Vagina (tissue), 2 donors: ENCODE data around the gene SLX4IP. TPM values are rescaled to one million over a fixed set of nuclear protein-coding genes. Genes with fewer than 3 reads are reported as not detected.

ENCODE experiments used
- DNase-seq, 2 donors: peaks; one replicate each; pipeline ENCODE4 v3.0.0-alpha.2; 2017; ENCODE audit errors: extremely low spot score in 2 of 2
- H3K27ac ChIP-seq: fragments of 200-600 bp; sonication (generic); one replicate; pipeline ENCODE4 v1.5.1; 2019
- H3K27me3 ChIP-seq: fragments of 200-600 bp; sonication (generic); one replicate; pipeline ENCODE4 v1.5.1; 2019
- H3K36me3 ChIP-seq, 2 donors: fragments of 200-600 bp; sonication (generic); one replicate each; pipeline ENCODE4 v1.5.1; 2017 to 2019
- H3K4me1 ChIP-seq: fragments of 200-600 bp; sonication (generic); one replicate; pipeline ENCODE4 v1.5.1; 2019
- H3K4me3 ChIP-seq, 2 donors: fragments of 200-600 bp; sonication (generic); 1 replicate in 1 of 2; 2 replicates in 1 of 2; pipeline ENCODE4 v1.5.1; 2016 to 2019
- H3K9me3 ChIP-seq: fragments of 200-600 bp; sonication (generic); one replicate; pipeline ENCODE4 v1.5.1; 2019
- CTCF ChIP-seq, 3 experiments: fragments of 450-650 bp in 2 of 3; fragments of 200-600 bp in 1 of 3; sonication (generic) in 1 of 3; IDR thresholded peaks; one replicate each; pipeline ENCODE4 v1.5.1; 2017 to 2019; ENCODE audit warnings: antibody characterized with exemption in 3 of 3, mild to moderate bottlenecking in 2 of 3, moderate library complexity in 2 of 3
- POLR2A ChIP-seq, 2 donors: fragments of 450-650 bp; IDR thresholded peaks; one replicate each; pipeline ENCODE4 v1.6.1; 2017; ENCODE audit warnings: antibody characterized with exemption in 2 of 2, mild to moderate bottlenecking in 2 of 2, moderate library complexity in 2 of 2
- POLR2AphosphoS5 ChIP-seq, 2 donors: sonication (generic); formaldehyde crosslinking; IDR thresholded peaks; one replicate each; pipeline ENCODE4 v1.9.0; 2017; ENCODE audit warnings: antibody characterized with exemption in 2 of 2, mild to moderate bottlenecking in 2 of 2, low read depth in 1 of 2; ENCODE audit not compliant: insufficient read depth in 1 of 2
- intact Hi-C: fragments of 100-400 bp; cut with DNase I; formaldehyde crosslinking; loops from one replicate; pipeline ENCODE4 v1.15.1; 2023
- total RNA-seq: library from RNA; depleted of rRNA; stranded (reverse); fragments of >200 nt; gene quantifications from one replicate; pipeline ENCODE4 v1.2.3, GENCODE V29; 2016

Gene SLX4IP
- total RNA-seq, 1 donor from 2014 or later: 4.9 TPM

- TF ChIP-seq POLR2AphosphoS5 (IDR thresholded peaks at IDR 0.05; ENCODE audit: insufficient read depth in 1 of 2, low read depth in 1 of 2) (no peak), CTCF (IDR thresholded peaks at IDR 0.05) (no peak), POLR2A (IDR thresholded peaks at IDR 0.05) (no peak)
- H3K27me3 ChIP-seq: no peaks in the 10 kb centered on the region
- peaks cover 31% of the 10 kb centered on the region for H3K4me1 ChIP-seq
- intact Hi-C loops: no loop called here
- peaks cover 0 to 97% of the 10 kb centered on the region in 2 donors for H3K36me3 ChIP-seq
- H3K9me3 ChIP-seq: no peaks in the 10 kb centered on the region
- no peak for DNase-seq
- H3K27ac ChIP-seq: peak overlapping the region; percentile 16
- no peak overlapping the region for H3K4me3 ChIP-seq
Measured at GRCh38 chr20:10642856-10643559, 207.9 kb downstream of the SLX4IP start.

GRCh38 chr20:10643560-10643873 lies 208.4 kb downstream of the SLX4IP start:
- no peak for DNase-seq
- Histone ChIP-seq H3K36me3 (peaks cover 0 to 97% of the 10 kb centered on the region in 2 donors), H3K4me3 (no peak overlapping the region), H3K27ac (no peak overlapping the region), H3K27me3 (no peaks in the 10 kb centered on the region), H3K9me3 (no peaks in the 10 kb centered on the region), H3K4me1 (peaks cover 27% of the 10 kb centered on the region)
- intact Hi-C loops: no loop called here
- TF ChIP-seq POLR2AphosphoS5 (IDR thresholded peaks at IDR 0.05; ENCODE audit: insufficient read depth in 1 of 2, low read depth in 1 of 2): no peak
- TF ChIP-seq CTCF (IDR thresholded peaks at IDR 0.05): no peak
- no peak for TF ChIP-seq POLR2A (IDR thresholded peaks at IDR 0.05)

- no peak for DNase-seq
- H3K36me3 ChIP-seq: peaks cover 0 to 99% of the 10 kb centered on the region in 2 donors
- TF ChIP-seq CTCF (IDR thresholded peaks at IDR 0.05) (no peak), POLR2AphosphoS5 (IDR thresholded peaks at IDR 0.05; ENCODE audit: insufficient read depth in 1 of 2, low read depth in 1 of 2) (no peak), POLR2A (IDR thresholded peaks at IDR 0.05) (no peak)
- peak overlapping the region; percentile 61 for H3K27ac ChIP-seq
- intact Hi-C loops: no loop called here
- H3K4me3 ChIP-seq: no peak overlapping the region
- no peaks in the 10 kb centered on the region for H3K27me3 ChIP-seq
- peaks cover 20% of the 10 kb centered on the region for H3K4me1 ChIP-seq
- no peaks in the 10 kb centered on the region for H3K9me3 ChIP-seq
Measured at GRCh38 chr20:10644458-10645204, 209.5 kb downstream of the SLX4IP start.

GRCh38 chr20:10645205-10645570 lies 210.1 kb downstream of the SLX4IP start:
- intact Hi-C loops: no loop called here
- DNase-seq: no peak
- TF ChIP-seq CTCF (IDR thresholded peaks at IDR 0.05) (no peak), POLR2A (IDR thresholded peaks at IDR 0.05) (no peak), POLR2AphosphoS5 (IDR thresholded peaks at IDR 0.05; ENCODE audit: insufficient read depth in 1 of 2, low read depth in 1 of 2) (no peak)
- Histone ChIP-seq H3K27me3 (no peaks in the 10 kb centered on the region), H3K4me1 (peaks cover 22% of the 10 kb centered on the region), H3K36me3 (peaks cover 0 to 99% of the 10 kb centered on the region in 2 donors), H3K4me3 (no peak overlapping the region), H3K9me3 (no peaks in the 10 kb centered on the region), H3K27ac (peak overlapping the region; percentile 61)

- Histone ChIP-seq H3K36me3 (peaks cover 0 to 99% of the 10 kb centered on the region in 2 donors), H3K27me3 (no peaks in the 10 kb centered on the region), H3K27ac (peak overlapping the region; percentile 61), H3K4me3 (no peak overlapping the region), H3K9me3 (no peaks in the 10 kb centered on the region), H3K4me1 (peaks cover 28% of the 10 kb centered on the region)
- TF ChIP-seq POLR2A (IDR thresholded peaks at IDR 0.05) (no peak), CTCF (IDR thresholded peaks at IDR 0.05) (no peak), POLR2AphosphoS5 (IDR thresholded peaks at IDR 0.05; ENCODE audit: insufficient read depth in 1 of 2, low read depth in 1 of 2) (no peak)
- intact Hi-C loops: no loop called here
- no peak for DNase-seq
Measured at GRCh38 chr20:10646006-10646405, 210.9 kb downstream of the SLX4IP start.
